Measurements from ENCODE around the gene LITAF. TPM values are rescaled to one million over a fixed set of nuclear protein-coding genes. Genes with fewer than 3 reads are reported as not detected.
"Not testable (repeated sequence)": the region's sequence is repeated elsewhere in the genome, so short reads cannot be mapped to it uniquely, and the experiment has no call there.

The LITAF gene
- total RNA-seq, 2 experiments from 2014 or later: 91.4 to 155 TPM

- CTCF ChIA-PET: interaction anchor here (0.9 to 1.4 kb wide), 3 partner anchors 9 to 68 kb away, joined by 3 read pairs; no protein-coding TSS in a partner anchor
- H3K4me1 Mint-ChIP-seq: no peaks in the 10 kb centered on the region
- no peaks in the 10 kb centered on the region for H3K36me3 Mint-ChIP-seq
- H3K27ac Mint-ChIP-seq: no peak overlapping the region
- no peaks in the 10 kb centered on the region for H3K9me3 Mint-ChIP-seq (ENCODE audit: low read depth)
- no peak for ATAC-seq
- DNase-seq: no peak
- peaks cover 6% of the 10 kb centered on the region for H3K27me3 Mint-ChIP-seq
- no peak overlapping the region for H3K4me3 Mint-ChIP-seq
These were observed 16.6 kb upstream of the LITAF start for GRCh38 chr16:11603331-11603750.

- DNase-seq (no peak), ATAC-seq (no peak)
- Mint-ChIP-seq H3K9me3 (ENCODE audit: low read depth) (no peaks in the 10 kb centered on the region), H3K4me1 (peaks cover under 1% of the 10 kb centered on the region), H3K4me3 (no peak overlapping the region), H3K36me3 (no peaks in the 10 kb centered on the region), H3K27ac (no peak overlapping the region), H3K27me3 (no peaks in the 10 kb centered on the region)
- CTCF ChIA-PET: interaction anchor here (0.9 kb wide), 1 partner anchor 67 kb away, joined by 3 read pairs; no protein-coding TSS in a partner anchor
These were observed 15.6 kb upstream of the LITAF start for GRCh38 chr16:11602321-11602720.

- no peaks in the 10 kb centered on the region for H3K27me3 Mint-ChIP-seq
These were observed 15.2 kb upstream of the LITAF start for GRCh38 chr16:11601911-11602310.

GRCh38 chr16:11601425-11601824 lies 14.7 kb upstream of the LITAF start:
- no peak overlapping the region for H3K27ac Mint-ChIP-seq
- no peaks in the 10 kb centered on the region for H3K9me3 Mint-ChIP-seq (ENCODE audit: low read depth)
- H3K4me3 Mint-ChIP-seq: no peak overlapping the region
- no peak for DNase-seq
- CTCF ChIA-PET: no interaction called here
- no peaks in the 10 kb centered on the region for H3K27me3 Mint-ChIP-seq
- H3K36me3 Mint-ChIP-seq: no peaks in the 10 kb centered on the region
- ATAC-seq: no peak
- H3K4me1 Mint-ChIP-seq: peaks cover 3% of the 10 kb centered on the region

More at GRCh38 chr16:11601911-11602310, 15.2 kb upstream of the LITAF start:
- DNase-seq (no peak), ATAC-seq (no peak)
- Mint-ChIP-seq H3K9me3 (ENCODE audit: low read depth) (no peaks in the 10 kb centered on the region), H3K4me3 (no peak overlapping the region), H3K36me3 (no peaks in the 10 kb centered on the region), H3K27ac (no peak overlapping the region), H3K4me1 (peaks cover 3% of the 10 kb centered on the region)
- CTCF ChIA-PET: no interaction called here

- CTCF ChIA-PET: interaction anchor here (1.4 kb wide), 2 partner anchors 68 to 203 kb away, joined by 3 read pairs; no protein-coding TSS in a partner anchor
- Mint-ChIP-seq H3K36me3 (no peaks in the 10 kb centered on the region), H3K9me3 (ENCODE audit: low read depth) (no peaks in the 10 kb centered on the region), H3K27ac (no peak overlapping the region), H3K4me1 (peaks cover 3% of the 10 kb centered on the region), H3K27me3 (no peaks in the 10 kb centered on the region), H3K4me3 (no peak overlapping the region)
- DNase-seq (no peak), ATAC-seq (no peak)
These were observed 12.9 kb upstream of the LITAF start for GRCh38 chr16:11599579-11599978.

- Mint-ChIP-seq H3K27me3 (no peaks in the 10 kb centered on the region), H3K36me3 (no peaks in the 10 kb centered on the region), H3K4me3 (no peak overlapping the region), H3K27ac (no peak overlapping the region), H3K4me1 (peaks cover 3% of the 10 kb centered on the region), H3K9me3 (ENCODE audit: low read depth) (no peaks in the 10 kb centered on the region)
- ATAC-seq: peak; percentile 27
- CTCF ChIA-PET: interaction anchor here (1.1 to 1.5 kb wide), 3 partner anchors 32 to 134 kb away, joined by 3 to 4 read pairs (median 4); no protein-coding TSS in a partner anchor
- DNase-seq: no peak
These were observed 10.7 kb upstream of the LITAF start for GRCh38 chr16:11597235-11598095.

- ATAC-seq (no peak), DNase-seq (no peak)
- Mint-ChIP-seq H3K27ac (no peak overlapping the region), H3K4me3 (no peak overlapping the region), H3K36me3 (no peaks in the 10 kb centered on the region), H3K4me1 (peaks cover 3% of the 10 kb centered on the region), H3K27me3 (no peaks in the 10 kb centered on the region), H3K9me3 (ENCODE audit: low read depth) (no peaks in the 10 kb centered on the region)
- CTCF ChIA-PET: interaction anchor here (1.1 to 1.5 kb wide), 3 partner anchors 33 to 135 kb away, joined by 3 to 4 read pairs (median 4); no protein-coding TSS in a partner anchor
These were observed 10.0 kb upstream of the LITAF start for GRCh38 chr16:11596572-11597226.

GRCh38 chr16:11593581-11593980 lies 6.9 kb upstream of the LITAF start:
- Mint-ChIP-seq H3K36me3 (no peaks in the 10 kb centered on the region), H3K4me3 (no peak overlapping the region), H3K27ac (no peak overlapping the region), H3K4me1 (peaks cover 6% of the 10 kb centered on the region), H3K27me3 (peaks cover 3% of the 10 kb centered on the region), H3K9me3 (ENCODE audit: low read depth) (no peaks in the 10 kb centered on the region)
- ATAC-seq: no peak
- CTCF ChIA-PET: no interaction called here
- DNase-seq: no peak

- CTCF ChIA-PET, H3K36me3 Mint-ChIP-seq: not testable (repeated sequence)
These were observed 6.4 kb upstream of the LITAF start for GRCh38 chr16:11593076-11593475.

GRCh38 chr16:11591630-11592029 lies 4.9 kb upstream of the LITAF start:
- H3K9me3 Mint-ChIP-seq (ENCODE audit: low read depth); H3K27ac Mint-ChIP-seq; H3K27me3 Mint-ChIP-seq; ATAC-seq; H3K4me1 Mint-ChIP-seq; CTCF ChIA-PET; H3K4me3 Mint-ChIP-seq; H3K36me3 Mint-ChIP-seq; DNase-seq: not testable (repeated sequence)

More at GRCh38 chr16:11593076-11593475, 6.4 kb upstream of the LITAF start:
- H3K4me3 Mint-ChIP-seq; H3K9me3 Mint-ChIP-seq (ENCODE audit: low read depth); ATAC-seq; H3K4me1 Mint-ChIP-seq; H3K27ac Mint-ChIP-seq; H3K27me3 Mint-ChIP-seq; DNase-seq: not testable (repeated sequence)

GRCh38 chr16:11589198-11589550 lies 2.5 kb upstream of the LITAF start:
- H3K27ac Mint-ChIP-seq: no peak overlapping the region
- no peak overlapping the region for H3K4me3 Mint-ChIP-seq
- peaks cover 3% of the 10 kb centered on the region for H3K27me3 Mint-ChIP-seq
- CTCF ChIA-PET: interaction anchor here (0.6 to 1.9 kb wide), 4 partner anchors 29 to 193 kb away, joined by 3 to 10 read pairs (median 4); no protein-coding TSS in a partner anchor
- peaks cover 21% of the 10 kb centered on the region for H3K4me1 Mint-ChIP-seq
- DNase-seq (no peak), ATAC-seq (no peak)
- H3K36me3 Mint-ChIP-seq: no peaks in the 10 kb centered on the region
- H3K9me3 Mint-ChIP-seq (ENCODE audit: low read depth): no peaks in the 10 kb centered on the region

GRCh38 chr16:11588321-11589197 lies 1.8 kb upstream of the LITAF start:
- no peaks in the 10 kb centered on the region for H3K36me3 Mint-ChIP-seq
- no peak for ATAC-seq
- no peak overlapping the region for H3K27ac Mint-ChIP-seq
- DNase-seq: no peak
- H3K4me1 Mint-ChIP-seq: peaks cover 27% of the 10 kb centered on the region
- peaks cover 3% of the 10 kb centered on the region for H3K27me3 Mint-ChIP-seq
- CTCF ChIA-PET: interaction anchor here (0.6 to 3.4 kb wide), 6 partner anchors 28 to 192 kb away, joined by 3 to 22 read pairs (median 4); no protein-coding TSS in a partner anchor
- no peaks in the 10 kb centered on the region for H3K9me3 Mint-ChIP-seq (ENCODE audit: low read depth)
- H3K4me3 Mint-ChIP-seq: no peak overlapping the region

Measured in activated CD8-positive, alpha-beta memory T cell treated with anti-CD3 and anti-CD28 coated beads, Interleukin-2, amount 10 ng/mL, durations not matched to agents 7 days and 5 days (primary cell).